MM.1S (cell line): ENCODE measurements around the gene GCFC2.

ENCODE experiments used
- DNase-seq: peaks from one replicate; pipeline ENCODE4 v3.0.0-alpha.2; 2015
- H2AFZ ChIP-seq: fragments of 300-600 bp; sonication (generic); 2 replicates; pipeline ENCODE4 v1.6.0; 2016; ENCODE audit warnings: antibody characterized with exemption, low read length
- H3F3A ChIP-seq: fragments of 300-600 bp; sonication (generic); 2 replicates; pipeline ENCODE4 v1.6.1; 2016; ENCODE audit warnings: mild to moderate bottlenecking, antibody characterized with exemption, low read length, moderate library complexity, mixed read lengths; ENCODE audit not compliant: insufficient read depth
- H3K27ac ChIP-seq: fragments of 300-600 bp; sonication (generic); 2 replicates; pipeline ENCODE4 v1.5.1; 2016; ENCODE audit warnings: mild to moderate bottlenecking, low read length
- H3K27me3 ChIP-seq: fragments of 300-600 bp; sonication (generic); replicated peaks from 2 replicates; pipeline ENCODE4 v1.6.0; 2016; ENCODE audit warnings: low read length; ENCODE audit not compliant: insufficient read depth
- H3K36me3 ChIP-seq: fragments of 300-600 bp; sonication (generic); replicated peaks from 2 replicates; pipeline ENCODE4 v1.6.1; 2016; ENCODE audit warnings: mild to moderate bottlenecking, low read length, mixed read lengths; ENCODE audit not compliant: insufficient read depth
- H3K4me1 ChIP-seq: fragments of 300-600 bp; sonication (generic); 2 replicates; pipeline ENCODE4 v1.6.1; 2016; ENCODE audit warnings: low read length, mixed read lengths
- H3K4me2 ChIP-seq: fragments of 300-600 bp; sonication (generic); 2 replicates; pipeline ENCODE4 v1.6.0; 2016; ENCODE audit warnings: low read depth, low read length
- H3K4me3 ChIP-seq: fragments of 300-600 bp; sonication (generic); 2 replicates; pipeline ENCODE4 v1.5.1; 2016; ENCODE audit warnings: low read length, mixed read lengths
- H3K79me2 ChIP-seq: fragments of 300-600 bp; sonication (generic); 2 replicates; pipeline ENCODE4 v1.6.1; 2016; ENCODE audit warnings: mixed run types, low read length, mixed read lengths
- H3K9ac ChIP-seq: fragments of 300-600 bp; sonication (generic); 2 replicates; pipeline ENCODE4 v1.6.1; 2016; ENCODE audit warnings: low read length, mixed read lengths
- H3K9me2 ChIP-seq: fragments of 300-600 bp; sonication (generic); replicated peaks from 2 replicates; pipeline ENCODE4 v1.6.1; 2016; ENCODE audit warnings: mild to moderate bottlenecking, low read length, mixed read lengths; ENCODE audit not compliant: insufficient read depth
- H3K9me3 ChIP-seq: fragments of 300-600 bp; sonication (generic); replicated peaks from 2 replicates; pipeline ENCODE4 v1.6.1; 2016; ENCODE audit warnings: mild to moderate bottlenecking, low read length, mixed read lengths; ENCODE audit not compliant: insufficient read depth
- H4K20me1 ChIP-seq: fragments of 300-600 bp; sonication (generic); 2 replicates; pipeline ENCODE4 v1.6.1; 2016; ENCODE audit warnings: mild to moderate bottlenecking, low read length, moderate library complexity, mixed read lengths; ENCODE audit not compliant: insufficient read depth
- EZH2 ChIP-seq: fragments of 300-600 bp; sonication (generic); optimal IDR thresholded peaks from 2 replicates; pipeline ENCODE3; 2017; ENCODE audit warnings: low read depth, mild to moderate bottlenecking, antibody characterized with exemption, low read length, mixed read lengths
- EZH2phosphoT487 ChIP-seq: fragments of 300-600 bp; sonication (generic); IDR thresholded peaks from 2 replicates; pipeline ENCODE4 v1.6.1; 2018; ENCODE audit warnings: antibody characterized with exemption, low read length
- TF ChIP-seq, protein P1 (sequence below): fragments of 300-600 bp; sonication (generic); IDR thresholded peaks from 2 replicates; pipeline ENCODE4 v1.5.1; 2016; ENCODE audit warnings: antibody characterized with exemption, low read length, mixed read lengths

GCFC2 gene

GRCh38 chr2:75632813-75633212 is 77.9 kb downstream of the GCFC2 start:
- H2AFZ ChIP-seq = no peak overlapping the region
- H3K9me2 ChIP-seq = no peaks in the 10 kb centered on the region
- H3F3A ChIP-seq = no peaks in the 10 kb centered on the region
- no peaks in the 10 kb centered on the region for H3K36me3 ChIP-seq
- DNase-seq = no peak
- H4K20me1 ChIP-seq = no peaks in the 10 kb centered on the region
- H3K27ac ChIP-seq = no peak overlapping the region
- TF ChIP-seq, protein P1, sequence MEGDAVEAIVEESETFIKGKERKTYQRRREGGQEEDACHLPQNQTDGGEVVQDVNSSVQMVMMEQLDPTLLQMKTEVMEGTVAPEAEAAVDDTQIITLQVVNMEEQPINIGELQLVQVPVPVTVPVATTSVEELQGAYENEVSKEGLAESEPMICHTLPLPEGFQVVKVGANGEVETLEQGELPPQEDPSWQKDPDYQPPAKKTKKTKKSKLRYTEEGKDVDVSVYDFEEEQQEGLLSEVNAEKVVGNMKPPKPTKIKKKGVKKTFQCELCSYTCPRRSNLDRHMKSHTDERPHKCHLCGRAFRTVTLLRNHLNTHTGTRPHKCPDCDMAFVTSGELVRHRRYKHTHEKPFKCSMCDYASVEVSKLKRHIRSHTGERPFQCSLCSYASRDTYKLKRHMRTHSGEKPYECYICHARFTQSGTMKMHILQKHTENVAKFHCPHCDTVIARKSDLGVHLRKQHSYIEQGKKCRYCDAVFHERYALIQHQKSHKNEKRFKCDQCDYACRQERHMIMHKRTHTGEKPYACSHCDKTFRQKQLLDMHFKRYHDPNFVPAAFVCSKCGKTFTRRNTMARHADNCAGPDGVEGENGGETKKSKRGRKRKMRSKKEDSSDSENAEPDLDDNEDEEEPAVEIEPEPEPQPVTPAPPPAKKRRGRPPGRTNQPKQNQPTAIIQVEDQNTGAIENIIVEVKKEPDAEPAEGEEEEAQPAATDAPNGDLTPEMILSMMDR = no peak
- TF ChIP-seq EZH2 (no peak), EZH2phosphoT487 (no peak)
- no peaks in the 10 kb centered on the region for H3K79me2 ChIP-seq
- no peak overlapping the region for H3K4me3 ChIP-seq
- no peak overlapping the region for H3K4me2 ChIP-seq
- H3K4me1 ChIP-seq = no peaks in the 10 kb centered on the region
- no peak overlapping the region for H3K9ac ChIP-seq
- no peaks in the 10 kb centered on the region for H3K9me3 ChIP-seq
- no peaks in the 10 kb centered on the region for H3K27me3 ChIP-seq

DNA sequence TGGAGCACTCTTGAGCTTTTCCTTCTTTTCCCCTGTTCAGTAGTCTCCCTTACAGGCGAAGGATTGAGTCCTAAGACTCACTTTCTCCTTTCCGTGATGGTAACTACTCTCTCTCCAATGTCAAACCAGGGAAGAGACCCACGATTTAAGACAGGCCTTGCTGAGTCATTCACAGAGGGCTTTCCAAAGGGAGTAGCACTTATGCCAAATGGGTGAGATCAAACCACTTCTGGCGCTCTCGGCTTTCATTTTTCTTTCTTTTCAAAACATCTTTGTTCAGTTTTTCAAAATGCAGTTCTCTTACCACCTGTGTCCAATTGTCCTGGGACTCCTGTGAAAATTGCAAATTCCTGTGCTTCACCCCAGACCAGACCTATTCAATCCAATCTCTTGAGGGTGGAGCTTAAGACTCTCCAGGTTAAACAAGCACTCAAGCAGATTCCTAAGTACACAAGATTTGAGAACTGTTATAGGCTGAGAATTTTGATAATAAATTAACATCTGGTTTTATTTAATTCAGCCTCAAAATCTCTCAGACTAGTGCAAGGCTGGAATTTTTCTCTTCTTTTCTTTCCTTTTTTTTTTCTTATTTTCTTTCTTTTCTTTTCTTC is 78.5 kb downstream of the GCFC2 start:
- H3K4me3 ChIP-seq = no peak overlapping the region
- no peak for TF ChIP-seq EZH2phosphoT487
- no peak for TF ChIP-seq EZH2
- TF ChIP-seq, protein P1 = no peak
- H2AFZ ChIP-seq = no peak overlapping the region
- no peak for DNase-seq
- no peaks in the 10 kb centered on the region for H4K20me1 ChIP-seq
- H3F3A ChIP-seq = no peaks in the 10 kb centered on the region
- no peaks in the 10 kb centered on the region for H3K27me3 ChIP-seq
- no peaks in the 10 kb centered on the region for H3K9me3 ChIP-seq
- H3K36me3 ChIP-seq = no peaks in the 10 kb centered on the region
- H3K27ac ChIP-seq = no peak overlapping the region
- no peaks in the 10 kb centered on the region for H3K79me2 ChIP-seq
- no peak overlapping the region for H3K4me2 ChIP-seq
- no peaks in the 10 kb centered on the region for H3K9me2 ChIP-seq
- no peak overlapping the region for H3K9ac ChIP-seq
- H3K4me1 ChIP-seq = no peaks in the 10 kb centered on the region

- Histone ChIP-seq H3K4me2 (no peak overlapping the region), H3K9ac (no peak overlapping the region), H3F3A (no peaks in the 10 kb centered on the region)
Observed at GRCh38 chr2:75627902-75628504, 82.7 kb downstream of the GCFC2 start.

More at GRCh38 chr2:75627902-75628504, 82.7 kb downstream of the GCFC2 start:
- Histone ChIP-seq H3K27me3 (no peaks in the 10 kb centered on the region), H3K4me1 (no peaks in the 10 kb centered on the region), H4K20me1 (no peaks in the 10 kb centered on the region), H3K27ac (no peak overlapping the region), H3K9me3 (no peaks in the 10 kb centered on the region), H2AFZ (no peak overlapping the region), H3K36me3 (no peaks in the 10 kb centered on the region), H3K4me3 (no peak overlapping the region), H3K9me2 (no peaks in the 10 kb centered on the region), H3K79me2 (no peaks in the 10 kb centered on the region)
- TF ChIP-seq, protein P1 = peak; percentile 93
- no peak for TF ChIP-seq EZH2phosphoT487
- peak; percentile 56 for DNase-seq
